ENCODE results near the gene RING1. TPM values are rescaled to one million over a fixed set of nuclear protein-coding genes. Genes with fewer than 3 reads are reported as not detected.

The RING1 gene
- total RNA-seq, 4 donors from 2014 or later = 15.0 to 25.3 (median 20.6) TPM

GRCh38 chr6:33249732-33250630 lies 41.7 kb downstream of the RING1 start:
- intact Hi-C loops (cut with DNase I) = loop anchor here (1.0 to 5.0 kb wide), 4 partner anchors 58 to 233 kb away; partner anchors contain the start of gene COL11A2
- no peaks in the 10 kb centered on the region for H3K9me3 ChIP-seq
- H3K4me3 ChIP-seq = peak overlapping the region; percentile 58 to 66 (median 62)
- no peak for DNase-seq (ENCODE audit: extremely low spot score)
- H3K4me1 ChIP-seq = peaks cover 24 to 36% (median 31%) of the 10 kb centered on the region in 4 donors
- TF ChIP-seq POLR2AphosphoS5 (IDR thresholded peaks at IDR 0.05) = no peak
- no peak for TF ChIP-seq CTCF (IDR thresholded peaks at IDR 0.05)
- no peak for TF ChIP-seq POLR2A (IDR thresholded peaks at IDR 0.05; ENCODE audit: low read depth)
- no peak for TF ChIP-seq EP300 (IDR thresholded peaks at IDR 0.05)
- 14% methylated on average over 4 of the region's 15 CpGs for WGBS
- peaks cover 0 to 8% (median 0%) of the 10 kb centered on the region in 4 donors for H3K27me3 ChIP-seq
- H3K27ac ChIP-seq (replicated peaks in 1 of 4) = peak overlapping the region; percentile 92 to 98 (median 94)
- peaks cover 0 to 22% (median 18%) of the 10 kb centered on the region in 4 donors for H3K36me3 ChIP-seq

- H3K4me3 ChIP-seq = no peak overlapping the region
- 94% methylated on average over 13 of the region's 13 CpGs for WGBS
- peaks cover 24 to 36% (median 31%) of the 10 kb centered on the region in 4 donors for H3K4me1 ChIP-seq
- DNase-seq (ENCODE audit: extremely low spot score) = no peak
- no peak for TF ChIP-seq EP300 (IDR thresholded peaks at IDR 0.05)
- TF ChIP-seq POLR2AphosphoS5 (IDR thresholded peaks at IDR 0.05) = no peak
- TF ChIP-seq POLR2A (IDR thresholded peaks at IDR 0.05; ENCODE audit: low read depth) = no peak
- intact Hi-C loops (cut with DNase I) = no loop called here
- no peaks in the 10 kb centered on the region for H3K9me3 ChIP-seq
- H3K36me3 ChIP-seq = peaks cover 0 to 25% (median 19%) of the 10 kb centered on the region in 4 donors
- peaks cover 0 to 1% (median 0%) of the 10 kb centered on the region in 4 donors for H3K27me3 ChIP-seq
- peak overlapping the region in 2 of 4 donors; percentile 95 to 98 for H3K27ac ChIP-seq (replicated peaks in 1 of 4)
Measured at GRCh38 chr6:33250731-33251130, 42.4 kb downstream of the RING1 start.

- no peak overlapping the region for H3K27ac ChIP-seq (replicated peaks in 1 of 4)
- TF ChIP-seq EP300 (IDR thresholded peaks at IDR 0.05) = no peak
- TF ChIP-seq POLR2A (IDR thresholded peaks at IDR 0.05; ENCODE audit: low read depth) = no peak
- no peak for TF ChIP-seq CTCF (IDR thresholded peaks at IDR 0.05)
- TF ChIP-seq POLR2AphosphoS5 (IDR thresholded peaks at IDR 0.05) = no peak
- peaks cover 0 to 25% (median 19%) of the 10 kb centered on the region in 4 donors for H3K36me3 ChIP-seq
- intact Hi-C loops (cut with DNase I) = no loop called here
- 76% methylated on average over 6 of the region's 6 CpGs for WGBS
- H3K4me3 ChIP-seq = no peak overlapping the region
- no peaks in the 10 kb centered on the region for H3K27me3 ChIP-seq
- H3K9me3 ChIP-seq = no peaks in the 10 kb centered on the region
- no peak for DNase-seq (ENCODE audit: extremely low spot score)
- H3K4me1 ChIP-seq = peaks cover 24 to 36% (median 31%) of the 10 kb centered on the region in 4 donors
Measured at GRCh38 chr6:33251395-33252012, 43.2 kb downstream of the RING1 start.

GRCh38 chr6:33252759-33253158 lies 44.5 kb downstream of the RING1 start:
- Histone ChIP-seq H3K9me3 (no peaks in the 10 kb centered on the region), H3K4me3 (no peak overlapping the region), H3K4me1 (peaks cover 23 to 34% (median 29%) of the 10 kb centered on the region in 4 donors), H3K36me3 (peaks cover 0 to 34% (median 21%) of the 10 kb centered on the region in 4 donors), H3K27me3 (no peaks in the 10 kb centered on the region), H3K27ac (replicated peaks in 1 of 4) (no peak overlapping the region)
- DNase-seq (ENCODE audit: extremely low spot score) = no peak
- intact Hi-C loops (cut with DNase I) = no loop called here
- TF ChIP-seq POLR2AphosphoS5 (IDR thresholded peaks at IDR 0.05) = no peak
- TF ChIP-seq EP300 (IDR thresholded peaks at IDR 0.05) = no peak
- TF ChIP-seq CTCF (IDR thresholded peaks at IDR 0.05) = no peak
- TF ChIP-seq POLR2A (IDR thresholded peaks at IDR 0.05; ENCODE audit: low read depth) = no peak

- Histone ChIP-seq H3K4me1 (peaks cover 12 to 20% (median 15%) of the 10 kb centered on the region in 4 donors), H3K27ac (replicated peaks in 1 of 4) (no peak overlapping the region), H3K4me3 (no peak overlapping the region), H3K27me3 (no peaks in the 10 kb centered on the region), H3K36me3 (peaks cover 9 to 51% (median 28%) of the 10 kb centered on the region in 4 donors), H3K9me3 (no peaks in the 10 kb centered on the region)
- no peak for DNase-seq (ENCODE audit: extremely low spot score)
- intact Hi-C loops (cut with DNase I) = no loop called here
- 90% methylated on average over 4 of the region's 4 CpGs for WGBS
- TF ChIP-seq EP300 (IDR thresholded peaks at IDR 0.05) (no peak), CTCF (IDR thresholded peaks at IDR 0.05) (no peak), POLR2A (IDR thresholded peaks at IDR 0.05; ENCODE audit: low read depth) (no peak), POLR2AphosphoS5 (IDR thresholded peaks at IDR 0.05) (no peak)
Measured at GRCh38 chr6:33254591-33254990, 46.3 kb downstream of the RING1 start.
